Measurements from ENCODE around the gene FCRL1. TPM values are rescaled to one million over a fixed set of nuclear protein-coding genes. Genes with fewer than 3 reads are reported as not detected.

FCRL1 gene
- total RNA-seq, 2 experiments from 2014 or later: not detected

GRCh38 chr1:157781048-157781447 is 38.9 kb downstream of the FCRL1 start:
- CTCF ChIA-PET: no interaction called here
- peaks cover 11% of the 10 kb centered on the region for H3K4me1 Mint-ChIP-seq
- ATAC-seq (no peak), DNase-seq (no peak)
- H3K4me3 Mint-ChIP-seq: no peak overlapping the region
- H3K36me3 Mint-ChIP-seq: no peaks in the 10 kb centered on the region
- H3K27ac Mint-ChIP-seq: no peak overlapping the region
- no peaks in the 10 kb centered on the region for H3K27me3 Mint-ChIP-seq
- peaks cover 2% of the 10 kb centered on the region for H3K9me3 Mint-ChIP-seq (ENCODE audit: low read depth)

- no peak for DNase-seq
- Mint-ChIP-seq H3K4me1 (peaks cover 13% of the 10 kb centered on the region), H3K27me3 (no peaks in the 10 kb centered on the region), H3K9me3 (ENCODE audit: low read depth) (no peaks in the 10 kb centered on the region), H3K36me3 (no peaks in the 10 kb centered on the region), H3K27ac (no peak within 1 kb of the TSS), H3K4me3 (no peak within 1 kb of the TSS)
- no peak for ATAC-seq
- CTCF ChIA-PET: no interaction called here
Measured at GRCh38 chr1:157776971-157777391, 42.9 kb downstream of the FCRL1 start, which contains the start of gene FCRL2. Gene FCRL2, minus strand, starts transcription at chr1:157777132. Its CDS starts 59 bp downstream, at chr1:157777073.

DNA sequence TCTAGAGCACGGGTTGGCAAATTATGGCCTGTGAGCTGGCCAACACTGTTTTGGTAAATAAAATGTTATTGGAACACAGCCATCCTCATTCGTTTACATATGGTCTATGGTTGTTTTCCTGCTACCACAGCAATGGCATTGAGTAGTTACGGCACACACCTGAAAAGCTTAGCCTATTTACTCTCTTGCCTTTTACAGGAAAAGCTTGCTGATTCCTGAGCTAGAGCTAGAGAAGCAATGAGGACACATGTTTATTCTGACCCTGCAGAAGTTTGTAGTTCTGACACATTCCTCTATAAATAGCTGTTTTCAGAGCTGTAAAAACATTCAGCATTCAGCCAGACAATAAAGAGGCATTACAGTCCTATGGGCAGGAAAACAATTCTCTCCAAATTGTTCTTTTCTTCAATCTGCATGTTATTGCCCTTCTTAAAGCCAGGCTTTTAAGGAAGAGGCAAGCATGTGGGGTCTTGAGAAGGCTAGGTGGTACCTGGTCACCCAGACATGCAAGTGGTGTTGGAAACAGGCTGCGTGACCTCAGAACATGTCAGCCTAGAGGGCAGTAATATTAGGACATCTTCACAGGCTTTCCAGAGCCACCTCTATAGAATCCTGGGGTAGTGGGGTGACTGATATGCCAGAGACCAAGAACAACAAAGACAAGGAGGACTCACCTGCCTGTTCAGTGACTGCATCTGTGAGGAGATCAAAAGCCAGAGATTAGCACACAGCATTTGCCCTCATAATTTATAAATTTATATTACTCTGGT is 44.6 kb downstream of the FCRL1 start:
- CTCF ChIA-PET: no interaction called here

DNA sequence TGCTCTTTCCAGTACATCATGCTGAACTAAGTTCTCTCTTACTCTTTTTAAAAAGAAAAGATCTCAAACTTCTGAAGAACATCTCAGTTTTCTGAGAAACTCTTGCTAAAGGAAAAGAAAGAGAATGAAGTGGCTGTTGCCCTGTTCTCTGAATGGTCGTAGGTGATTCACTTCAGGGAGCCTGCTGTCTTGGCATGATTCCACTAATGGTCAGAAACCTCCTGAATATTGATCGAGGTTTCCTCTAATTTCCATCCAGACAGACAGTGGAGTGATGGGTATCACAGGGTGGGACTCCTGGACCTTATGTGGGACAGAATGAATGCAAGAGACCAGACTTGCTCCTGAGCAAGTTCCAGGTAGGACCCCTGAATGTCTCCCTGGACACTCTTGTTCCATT is 45.5 kb downstream of the FCRL1 start:
- Mint-ChIP-seq H3K4me3 (no peak overlapping the region), H3K9me3 (ENCODE audit: low read depth) (no peaks in the 10 kb centered on the region), H3K4me1 (peaks cover 2% of the 10 kb centered on the region), H3K36me3 (no peaks in the 10 kb centered on the region), H3K27me3 (no peaks in the 10 kb centered on the region), H3K27ac (no peak overlapping the region)
- ATAC-seq (no peak), DNase-seq (no peak)
- CTCF ChIA-PET: interaction anchor here (1.2 kb wide), 1 partner anchor 194 kb away, joined by 4 read pairs; no protein-coding TSS in a partner anchor

More for the DNA sequence above, 44.6 kb downstream of the FCRL1 start:
- H3K27ac Mint-ChIP-seq: no peak overlapping the region
- H3K4me1 Mint-ChIP-seq: peaks cover 2% of the 10 kb centered on the region
- no peaks in the 10 kb centered on the region for H3K27me3 Mint-ChIP-seq
- no peak overlapping the region for H3K4me3 Mint-ChIP-seq
- no peaks in the 10 kb centered on the region for H3K36me3 Mint-ChIP-seq
- DNase-seq (no peak), ATAC-seq (no peak)
- H3K9me3 Mint-ChIP-seq (ENCODE audit: low read depth): no peaks in the 10 kb centered on the region

DNA sequence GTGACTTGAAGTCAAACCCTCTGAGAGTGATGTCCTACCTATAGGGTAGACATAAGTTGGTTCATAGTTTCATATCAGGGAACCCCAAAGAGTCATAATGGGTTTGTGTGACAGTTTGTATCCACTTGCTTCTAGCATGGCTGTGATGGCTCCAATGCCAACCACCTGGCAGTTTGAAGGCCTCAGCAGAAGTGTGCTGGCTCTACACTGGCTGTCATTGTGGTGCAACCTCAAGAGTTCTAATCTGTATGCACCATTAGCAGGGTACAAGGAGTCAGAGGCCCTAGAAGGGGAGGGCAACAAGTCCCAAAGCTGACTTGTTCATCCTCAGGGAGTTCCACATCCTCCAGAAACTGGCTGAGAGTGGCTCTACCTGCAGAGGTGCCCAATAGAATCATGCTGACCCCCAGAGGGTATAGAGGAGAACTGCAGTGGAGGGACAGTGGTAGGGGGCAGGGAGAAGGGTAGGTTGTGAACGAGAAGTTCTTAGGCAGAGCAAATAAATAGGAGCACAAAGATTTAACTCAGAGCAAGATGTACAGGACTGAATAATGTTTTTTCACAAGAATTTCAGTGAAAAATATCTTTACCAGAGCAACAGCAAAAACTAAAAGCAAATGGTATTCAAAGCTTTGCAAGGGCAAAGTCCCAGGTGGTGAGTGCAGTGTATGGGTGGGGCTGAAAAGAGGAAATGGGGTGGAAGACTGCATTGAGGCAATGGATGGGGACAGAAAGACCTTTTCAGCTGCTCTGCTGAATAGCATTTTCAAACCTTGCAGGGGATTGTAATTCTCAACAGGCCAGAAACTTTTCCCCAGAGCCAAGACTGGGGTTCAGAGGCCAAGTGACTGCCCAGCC is 46.2 kb downstream of the FCRL1 start:
- H3K4me3 Mint-ChIP-seq: no peak overlapping the region
- H3K4me1 Mint-ChIP-seq: peaks cover 2% of the 10 kb centered on the region

GRCh38 chr1:157771661-157772425 is 48.1 kb downstream of the FCRL1 start:
- no peaks in the 10 kb centered on the region for H3K27me3 Mint-ChIP-seq
- H3K36me3 Mint-ChIP-seq: no peaks in the 10 kb centered on the region
- peaks cover 2% of the 10 kb centered on the region for H3K4me1 Mint-ChIP-seq
- CTCF ChIA-PET: no interaction called here
- H3K9me3 Mint-ChIP-seq (ENCODE audit: low read depth): no peaks in the 10 kb centered on the region
- H3K27ac Mint-ChIP-seq: no peak overlapping the region
- ATAC-seq (no peak), DNase-seq (no peak)
- no peak overlapping the region for H3K4me3 Mint-ChIP-seq

More for the DNA sequence above, 46.2 kb downstream of the FCRL1 start:
- Mint-ChIP-seq H3K27ac (no peak overlapping the region), H3K27me3 (no peaks in the 10 kb centered on the region), H3K9me3 (ENCODE audit: low read depth) (no peaks in the 10 kb centered on the region), H3K36me3 (no peaks in the 10 kb centered on the region)
- CTCF ChIA-PET: interaction anchor here (1.2 kb wide), 1 partner anchor 193 kb away, joined by 4 read pairs; no protein-coding TSS in a partner anchor
- ATAC-seq (no peak), DNase-seq (no peak)

- H3K27me3 Mint-ChIP-seq: no peaks in the 10 kb centered on the region
- CTCF ChIA-PET: no interaction called here
- H3K9me3 Mint-ChIP-seq (ENCODE audit: low read depth): no peaks in the 10 kb centered on the region
- ATAC-seq: no peak
- no peak overlapping the region for H3K4me3 Mint-ChIP-seq
- peaks cover 2% of the 10 kb centered on the region for H3K4me1 Mint-ChIP-seq
- H3K36me3 Mint-ChIP-seq: no peaks in the 10 kb centered on the region
- no peak for DNase-seq
- H3K27ac Mint-ChIP-seq: no peak overlapping the region
Measured at GRCh38 chr1:157770442-157771043, 49.4 kb downstream of the FCRL1 start.

GRCh38 chr1:157766792-157767191 is 53.1 kb downstream of the FCRL1 start:
- Mint-ChIP-seq H3K27me3 (peaks cover 2% of the 10 kb centered on the region), H3K27ac (no peak overlapping the region), H3K4me3 (no peak overlapping the region), H3K4me1 (peaks cover 2% of the 10 kb centered on the region), H3K36me3 (no peaks in the 10 kb centered on the region), H3K9me3 (ENCODE audit: low read depth) (no peaks in the 10 kb centered on the region)
- DNase-seq (no peak), ATAC-seq (no peak)
- CTCF ChIA-PET: no interaction called here

GRCh38 chr1:157758018-157758417 is 61.9 kb downstream of the FCRL1 start:
- CTCF ChIA-PET: no interaction called here
- no peaks in the 10 kb centered on the region for H3K36me3 Mint-ChIP-seq
- DNase-seq (no peak), ATAC-seq (no peak)
- no peak overlapping the region for H3K4me3 Mint-ChIP-seq
- H3K4me1 Mint-ChIP-seq: no peaks in the 10 kb centered on the region
- H3K9me3 Mint-ChIP-seq (ENCODE audit: low read depth): no peaks in the 10 kb centered on the region
- no peaks in the 10 kb centered on the region for H3K27me3 Mint-ChIP-seq
- H3K27ac Mint-ChIP-seq: no peak overlapping the region

DNA sequence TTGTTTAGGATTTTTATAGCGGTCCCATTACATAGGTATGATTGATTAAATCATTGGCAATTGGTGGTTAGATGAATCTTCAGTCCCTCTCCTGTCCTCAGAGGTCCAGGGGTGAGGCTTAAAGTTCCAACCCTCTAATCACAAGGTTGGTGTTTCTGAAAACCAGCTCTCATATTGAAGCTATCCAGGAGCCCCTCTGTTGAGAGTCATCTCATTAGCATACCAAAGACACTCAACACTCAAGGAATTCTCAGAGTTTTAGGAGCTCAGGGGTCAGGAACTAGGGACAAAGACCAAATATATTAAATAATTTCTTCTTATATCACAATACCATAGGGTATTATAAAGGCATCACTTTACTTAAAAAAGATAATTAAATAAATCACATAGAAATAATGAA is 66.3 kb downstream of the FCRL1 start:
- no peaks in the 10 kb centered on the region for H3K36me3 Mint-ChIP-seq
- CTCF ChIA-PET: no interaction called here
- H3K27ac Mint-ChIP-seq: no peak overlapping the region
- no peaks in the 10 kb centered on the region for H3K9me3 Mint-ChIP-seq (ENCODE audit: low read depth)
- no peak overlapping the region for H3K4me3 Mint-ChIP-seq
- ATAC-seq: no peak
- no peaks in the 10 kb centered on the region for H3K4me1 Mint-ChIP-seq
- no peak for DNase-seq
- no peaks in the 10 kb centered on the region for H3K27me3 Mint-ChIP-seq

GRCh38 chr1:157751283-157751682 is 68.6 kb downstream of the FCRL1 start:
- Mint-ChIP-seq H3K27ac (no peak overlapping the region), H3K36me3 (no peaks in the 10 kb centered on the region), H3K27me3 (no peaks in the 10 kb centered on the region), H3K9me3 (ENCODE audit: low read depth) (no peaks in the 10 kb centered on the region), H3K4me1 (no peaks in the 10 kb centered on the region), H3K4me3 (no peak overlapping the region)
- DNase-seq: no peak
- no peak for ATAC-seq
- CTCF ChIA-PET: no interaction called here

GRCh38 chr1:157748262-157748817 is 71.6 kb downstream of the FCRL1 start:
- Mint-ChIP-seq H3K27ac (no peak overlapping the region), H3K36me3 (no peaks in the 10 kb centered on the region), H3K9me3 (ENCODE audit: low read depth) (no peaks in the 10 kb centered on the region), H3K4me3 (no peak overlapping the region), H3K27me3 (no peaks in the 10 kb centered on the region), H3K4me1 (no peaks in the 10 kb centered on the region)
- ATAC-seq: no peak
- CTCF ChIA-PET: no interaction called here
- no peak for DNase-seq

Data from activated CD8-positive, alpha-beta memory T cell treated with anti-CD3 and anti-CD28 coated beads, Interleukin-2, amount 10 ng/mL, durations not matched to agents 7 days and 5 days (primary cell).